ENCODE measurements around the gene POLR1H.

- TF ChIP-seq CTCF (IDR thresholded peaks at IDR 0.05) (no peak), POLR2A (IDR thresholded peaks at IDR 0.05) (no peak)
Observed at GRCh38 chr6:30096829-30097228, 35.8 kb downstream of the POLR1H start.

Measured in esophagus squamous epithelium (tissue), 4 donors.